Stimulated activated CD8-positive, alpha-beta memory T cell treated with anti-CD3 and anti-CD28 coated beads, Interleukin-12 subunit alpha, Interleukin-12 subunit beta, amount 100 ng/mL, for 24 hours (primary cell): ENCODE results near the gene RAPGEF5.
"Not testable (repeated sequence)": the region's sequence is repeated elsewhere in the genome, so short reads cannot be mapped to it uniquely, and the experiment has no call there.

ENCODE experiments used
- DNase-seq: peaks from one replicate; pipeline ENCODE4 v3.0.0-alpha.2; 2020; ENCODE audit errors: extremely low read depth

The RAPGEF5 gene

DNA sequence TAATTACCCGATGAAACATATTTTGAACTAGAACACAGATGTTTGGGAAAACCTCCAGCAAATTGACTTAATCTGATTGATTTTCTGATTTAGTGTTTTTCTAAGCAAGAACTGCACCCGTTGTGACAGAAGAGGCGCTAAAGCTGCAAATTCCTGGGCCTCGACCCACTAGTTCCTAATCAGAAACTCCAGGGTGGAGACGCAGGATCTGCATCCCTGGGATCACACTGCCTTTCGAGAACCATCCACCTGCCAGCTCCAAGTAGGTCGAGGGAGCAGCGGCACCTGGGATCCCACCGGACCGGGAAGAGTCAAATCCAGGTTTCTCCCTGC, 274.4 kb downstream of the RAPGEF5 start:
- DNase-seq = no peak

GRCh38 chr7:22080219-22080618, 276.7 kb downstream of the RAPGEF5 start:
- not testable (repeated sequence) for DNase-seq

DNA sequence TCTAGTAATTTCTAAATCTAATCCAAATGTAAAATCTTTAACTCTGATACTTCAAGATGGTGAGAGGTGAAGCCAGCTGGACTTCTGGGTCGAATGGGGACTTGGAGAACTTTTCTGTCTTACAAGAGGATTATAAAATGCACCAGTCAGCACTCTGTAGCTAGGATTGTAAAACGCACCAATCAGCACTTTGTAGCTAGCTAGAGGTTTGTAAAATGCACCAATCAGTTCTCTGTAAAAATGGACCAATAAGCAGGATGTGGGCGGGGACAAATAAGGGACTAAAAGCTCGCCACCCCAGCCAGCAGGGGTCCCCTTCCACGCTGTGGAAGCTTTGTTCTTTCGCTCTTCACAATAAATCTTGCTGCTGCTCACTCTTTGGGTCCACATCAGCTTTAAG, 278.1 kb downstream of the RAPGEF5 start:
- not testable (repeated sequence) for DNase-seq

DNA sequence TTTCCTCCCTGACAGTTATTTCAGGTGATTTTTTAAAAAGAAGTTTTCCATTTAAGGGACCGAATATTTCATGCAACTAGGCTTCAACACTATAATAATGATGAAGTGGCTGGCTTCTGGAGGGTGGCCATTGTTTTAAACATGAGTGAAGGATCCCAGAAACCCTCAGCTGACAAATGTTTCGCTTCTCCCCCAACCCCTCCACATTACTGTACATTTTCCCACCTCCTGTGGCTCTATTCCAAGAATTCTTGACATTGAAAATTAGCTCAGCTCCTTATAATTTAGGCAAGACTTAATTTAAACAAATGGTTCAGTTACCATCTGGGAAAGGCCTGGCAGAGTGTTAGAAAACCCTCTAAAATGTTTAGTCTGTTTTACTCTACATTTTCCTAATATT, 281.4 kb downstream of the RAPGEF5 start:
- no peak for DNase-seq

DNA sequence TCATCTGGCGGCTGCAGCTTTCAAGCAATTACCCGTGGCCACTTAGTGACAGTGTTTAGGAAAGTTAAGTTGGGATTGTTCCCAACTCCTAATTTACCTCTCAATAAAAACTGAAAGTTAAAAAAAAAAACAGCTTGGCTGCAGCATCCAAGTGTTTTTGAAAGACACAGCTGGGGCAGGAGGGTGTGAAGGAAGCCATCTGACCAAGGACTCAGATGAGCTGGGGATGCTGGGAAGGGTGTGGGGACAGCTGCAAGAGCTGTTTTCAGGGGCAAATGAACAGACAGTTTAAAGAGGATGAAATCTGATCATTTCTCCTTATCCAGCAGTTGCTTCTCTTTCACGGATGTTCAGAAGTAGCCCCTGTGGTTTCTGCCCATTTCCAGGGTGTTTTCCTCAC, 282.1 kb downstream of the RAPGEF5 start:
- no peak for DNase-seq
